ENCODE data around the gene SNED1.

The SNED1 gene

GRCh38 chr2:241072151-241072550, 73.7 kb downstream of the SNED1 start:
- Histone ChIP-seq H3K36me3 (ENCODE audit: insufficient read depth, low read length) (no peaks in the 10 kb centered on the region), H2AFZ (ENCODE audit: low read length, unreplicated experiment) (no peak overlapping the region), H3K27me3 (ENCODE audit: insufficient read depth, low read length) (no peaks in the 10 kb centered on the region), H3K79me2 (ENCODE audit: control insufficient read depth, insufficient read depth, low read length, unreplicated experiment) (no peaks in the 10 kb centered on the region), H3K4me1 (ENCODE audit: control insufficient read depth, insufficient read depth, low read length, unreplicated experiment) (no peaks in the 10 kb centered on the region), H3K4me3 (ENCODE audit: low read depth, low read length) (no peak overlapping the region), H3K27ac (ENCODE audit: low read depth, low read length) (no peak overlapping the region)

DNA sequence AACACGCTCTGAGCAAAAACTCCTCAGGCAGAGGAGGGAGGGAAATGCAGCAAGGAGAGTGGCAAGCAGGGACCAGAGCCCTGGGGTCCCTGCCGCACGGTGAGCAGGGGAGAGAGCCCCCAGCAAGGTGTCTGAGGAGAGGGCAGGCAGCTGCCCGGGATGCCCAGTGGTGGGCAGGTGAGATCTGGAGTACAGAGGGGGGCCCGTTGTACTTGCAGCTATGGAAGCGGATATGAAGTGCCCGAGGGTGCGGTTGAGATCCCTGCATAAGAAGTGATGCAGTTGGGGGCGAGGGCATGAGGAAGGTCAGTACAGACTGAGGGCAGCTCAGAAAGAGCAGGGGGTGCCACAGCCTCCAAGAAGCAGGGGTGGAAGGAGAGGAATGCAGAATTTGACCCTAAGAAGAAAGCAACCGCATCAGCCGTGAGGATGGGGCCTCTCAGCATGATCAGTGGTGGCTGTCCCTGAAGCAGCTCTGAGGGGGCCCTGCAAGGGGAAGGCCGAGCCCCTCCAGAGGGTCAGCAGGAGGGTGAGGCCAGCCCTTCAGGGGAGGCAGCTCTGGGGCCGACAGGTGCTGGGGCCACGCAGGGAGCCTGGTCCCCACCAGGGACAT, 74.2 kb downstream of the SNED1 start:
- Histone ChIP-seq H3K27me3 (ENCODE audit: insufficient read depth, low read length) (no peaks in the 10 kb centered on the region), H3K27ac (ENCODE audit: low read depth, low read length) (no peak overlapping the region), H3K79me2 (ENCODE audit: control insufficient read depth, insufficient read depth, low read length, unreplicated experiment) (no peaks in the 10 kb centered on the region), H3K4me3 (ENCODE audit: low read depth, low read length) (no peak overlapping the region), H3K4me1 (ENCODE audit: control insufficient read depth, insufficient read depth, low read length, unreplicated experiment) (no peaks in the 10 kb centered on the region), H3K36me3 (ENCODE audit: insufficient read depth, low read length) (no peaks in the 10 kb centered on the region), H2AFZ (ENCODE audit: low read length, unreplicated experiment) (no peak overlapping the region)

- no peaks in the 10 kb centered on the region for H3K4me1 ChIP-seq (ENCODE audit: control insufficient read depth, insufficient read depth, low read length, unreplicated experiment)
Measured at GRCh38 chr2:241073166-241074064, 75.0 kb downstream of the SNED1 start.

GRCh38 chr2:241074065-241074818, 75.8 kb downstream of the SNED1 start:
- H3K4me1 ChIP-seq (ENCODE audit: control insufficient read depth, insufficient read depth, low read length, unreplicated experiment): no peaks in the 10 kb centered on the region
- no peaks in the 10 kb centered on the region for H3K27me3 ChIP-seq (ENCODE audit: insufficient read depth, low read length)
- H3K36me3 ChIP-seq (ENCODE audit: insufficient read depth, low read length): no peaks in the 10 kb centered on the region
- H2AFZ ChIP-seq (ENCODE audit: low read length, unreplicated experiment): no peak overlapping the region
- no peaks in the 10 kb centered on the region for H3K79me2 ChIP-seq (ENCODE audit: control insufficient read depth, insufficient read depth, low read length, unreplicated experiment)
- H3K27ac ChIP-seq (ENCODE audit: low read depth, low read length): no peak overlapping the region
- H3K4me3 ChIP-seq (ENCODE audit: low read depth, low read length): no peak overlapping the region

More at GRCh38 chr2:241073166-241074064, 75.0 kb downstream of the SNED1 start:
- H2AFZ ChIP-seq (ENCODE audit: low read length, unreplicated experiment): no peak overlapping the region
- H3K36me3 ChIP-seq (ENCODE audit: insufficient read depth, low read length): no peaks in the 10 kb centered on the region
- H3K27ac ChIP-seq (ENCODE audit: low read depth, low read length): no peak overlapping the region
- no peaks in the 10 kb centered on the region for H3K27me3 ChIP-seq (ENCODE audit: insufficient read depth, low read length)
- H3K79me2 ChIP-seq (ENCODE audit: control insufficient read depth, insufficient read depth, low read length, unreplicated experiment): no peaks in the 10 kb centered on the region
- no peak overlapping the region for H3K4me3 ChIP-seq (ENCODE audit: low read depth, low read length)

- no peak overlapping the region for H3K27ac ChIP-seq (ENCODE audit: low read depth, low read length)
Measured at GRCh38 chr2:241074901-241075540, 76.6 kb downstream of the SNED1 start.

GRCh38 chr2:241080405-241081189, 82.2 kb downstream of the SNED1 start:
- H3K27me3 ChIP-seq (ENCODE audit: insufficient read depth, low read length): no peaks in the 10 kb centered on the region
- no peak overlapping the region for H3K27ac ChIP-seq (ENCODE audit: low read depth, low read length)
- H3K4me3 ChIP-seq (ENCODE audit: low read depth, low read length): no peak overlapping the region

More at GRCh38 chr2:241074901-241075540, 76.6 kb downstream of the SNED1 start:
- no peaks in the 10 kb centered on the region for H3K79me2 ChIP-seq (ENCODE audit: control insufficient read depth, insufficient read depth, low read length, unreplicated experiment)
- H3K27me3 ChIP-seq (ENCODE audit: insufficient read depth, low read length): no peaks in the 10 kb centered on the region
- H2AFZ ChIP-seq (ENCODE audit: low read length, unreplicated experiment): no peak overlapping the region
- no peaks in the 10 kb centered on the region for H3K36me3 ChIP-seq (ENCODE audit: insufficient read depth, low read length)
- H3K4me3 ChIP-seq (ENCODE audit: low read depth, low read length): no peak overlapping the region
- H3K4me1 ChIP-seq (ENCODE audit: control insufficient read depth, insufficient read depth, low read length, unreplicated experiment): no peaks in the 10 kb centered on the region

DNA sequence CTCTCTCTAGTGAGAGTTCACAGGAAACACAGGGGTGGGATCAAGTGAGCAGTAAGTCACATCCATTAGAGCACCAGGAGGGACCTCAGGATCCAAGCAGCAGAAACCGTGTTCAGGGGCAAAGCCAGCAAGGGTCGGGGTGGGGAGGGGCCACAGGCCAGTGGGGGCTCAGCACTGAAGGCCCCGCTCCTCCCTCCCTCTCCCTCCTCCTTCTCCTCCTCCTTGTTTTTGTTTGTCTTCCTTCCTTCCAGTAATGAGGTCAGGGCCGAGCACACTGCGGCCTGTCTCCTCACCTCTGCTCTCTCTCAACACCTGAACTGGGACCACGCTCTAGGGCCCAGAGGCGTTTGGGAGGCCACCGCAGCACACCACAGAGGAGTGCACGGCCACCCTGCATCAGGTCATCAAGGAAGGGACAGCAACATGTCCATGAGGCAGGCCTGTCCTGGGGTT, 82.8 kb downstream of the SNED1 start:
- Histone ChIP-seq H3K79me2 (ENCODE audit: control insufficient read depth, insufficient read depth, low read length, unreplicated experiment) (no peaks in the 10 kb centered on the region), H3K4me3 (ENCODE audit: low read depth, low read length) (no peak overlapping the region), H3K4me1 (ENCODE audit: control insufficient read depth, insufficient read depth, low read length, unreplicated experiment) (no peaks in the 10 kb centered on the region), H2AFZ (ENCODE audit: low read length, unreplicated experiment) (no peak overlapping the region), H3K36me3 (ENCODE audit: insufficient read depth, low read length) (peaks cover 5% of the 10 kb centered on the region; the same call in 1 of the 2 replicates), H3K27me3 (ENCODE audit: insufficient read depth, low read length) (no peaks in the 10 kb centered on the region), H3K27ac (ENCODE audit: low read depth, low read length) (no peak overlapping the region)

More at GRCh38 chr2:241080405-241081189, 82.2 kb downstream of the SNED1 start:
- H3K36me3 ChIP-seq (ENCODE audit: insufficient read depth, low read length): peaks cover 4% of the 10 kb centered on the region; the same call in 1 of the 2 replicates
- no peak overlapping the region for H2AFZ ChIP-seq (ENCODE audit: low read length, unreplicated experiment)
- H3K4me1 ChIP-seq (ENCODE audit: control insufficient read depth, insufficient read depth, low read length, unreplicated experiment): no peaks in the 10 kb centered on the region
- H3K79me2 ChIP-seq (ENCODE audit: control insufficient read depth, insufficient read depth, low read length, unreplicated experiment): no peaks in the 10 kb centered on the region

DNA sequence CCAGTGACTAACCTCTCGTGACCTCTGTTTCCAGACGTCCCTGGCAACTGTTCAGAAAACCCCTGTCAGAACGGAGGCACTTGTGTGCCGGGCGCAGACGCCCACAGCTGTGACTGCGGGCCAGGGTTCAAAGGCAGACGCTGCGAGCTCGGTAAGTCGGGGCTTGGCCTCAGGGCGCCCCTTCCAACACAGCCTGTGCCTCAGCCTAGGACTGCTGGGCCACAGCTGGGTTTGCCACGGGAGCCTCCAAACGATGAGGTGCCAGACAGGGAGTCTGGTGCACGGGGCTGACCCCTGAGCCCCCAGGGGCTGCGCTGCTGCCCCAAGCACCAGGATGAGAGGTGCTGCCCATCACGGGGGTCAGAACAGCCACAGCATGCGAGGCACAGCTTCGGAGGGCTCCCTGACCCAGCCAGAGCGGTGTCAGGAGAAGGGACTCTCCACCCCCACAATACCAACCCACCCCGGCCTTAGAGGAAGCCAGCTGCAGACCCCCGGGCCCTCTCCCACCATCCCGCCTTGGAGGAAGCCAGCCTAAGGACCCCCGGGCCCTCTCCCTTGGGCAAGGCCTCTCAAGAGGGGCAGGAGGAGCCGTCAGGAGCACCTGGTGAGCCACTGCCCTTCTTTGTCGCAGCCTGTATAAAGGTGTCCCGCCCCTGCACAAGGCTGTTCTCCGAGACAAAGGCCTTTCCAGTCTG, 83.4 kb downstream of the SNED1 start:
- Histone ChIP-seq H2AFZ (ENCODE audit: low read length, unreplicated experiment) (no peak overlapping the region), H3K27me3 (ENCODE audit: insufficient read depth, low read length) (no peaks in the 10 kb centered on the region), H3K4me3 (ENCODE audit: low read depth, low read length) (no peak overlapping the region), H3K4me1 (ENCODE audit: control insufficient read depth, insufficient read depth, low read length, unreplicated experiment) (no peaks in the 10 kb centered on the region), H3K27ac (ENCODE audit: low read depth, low read length) (no peak overlapping the region), H3K36me3 (ENCODE audit: insufficient read depth, low read length) (peaks cover 10% of the 10 kb centered on the region; the same call in 1 of the 2 replicates), H3K79me2 (ENCODE audit: control insufficient read depth, insufficient read depth, low read length, unreplicated experiment) (no peaks in the 10 kb centered on the region)

DNA sequence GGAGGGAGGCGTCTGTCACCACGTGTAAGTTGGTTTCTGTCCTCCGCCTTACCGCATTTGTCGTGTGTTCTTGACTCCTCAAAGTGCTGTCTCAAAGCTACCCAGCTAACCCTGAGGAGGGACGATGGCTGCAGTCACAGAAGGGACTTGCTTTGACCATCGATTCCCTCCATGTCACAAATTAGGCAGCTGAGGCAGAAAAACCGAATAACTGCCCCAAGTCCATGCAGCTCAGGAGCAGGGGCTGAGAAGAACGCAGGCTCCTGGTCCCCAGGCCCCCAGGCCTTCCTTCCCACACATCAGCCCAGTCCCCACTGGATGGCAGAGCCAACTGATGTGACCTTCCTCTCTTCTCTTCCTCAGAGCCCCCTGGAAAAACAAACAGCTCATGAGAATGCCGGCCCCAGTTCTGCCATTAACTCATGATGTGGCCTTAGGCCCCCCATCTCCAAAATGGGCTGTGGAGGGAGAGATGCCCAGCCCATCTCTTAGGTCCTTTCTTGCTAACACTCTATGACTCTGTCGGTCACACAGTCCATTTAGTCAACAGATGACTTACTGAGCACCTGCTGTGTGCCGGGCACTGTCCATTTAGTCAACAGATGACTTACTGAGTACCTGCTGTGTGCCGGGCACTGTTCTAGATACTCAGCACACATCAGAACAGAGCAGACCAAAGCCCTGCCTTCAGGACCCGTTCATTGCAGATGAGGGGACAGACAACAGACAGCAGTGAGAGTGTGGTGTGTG, 84.1 kb downstream of the SNED1 start:
- H3K4me1 ChIP-seq (ENCODE audit: control insufficient read depth, insufficient read depth, low read length, unreplicated experiment): no peaks in the 10 kb centered on the region
- no peak overlapping the region for H3K4me3 ChIP-seq (ENCODE audit: low read depth, low read length)
- no peaks in the 10 kb centered on the region for H3K27me3 ChIP-seq (ENCODE audit: insufficient read depth, low read length)
- H2AFZ ChIP-seq (ENCODE audit: low read length, unreplicated experiment): no peak overlapping the region
- H3K79me2 ChIP-seq (ENCODE audit: control insufficient read depth, insufficient read depth, low read length, unreplicated experiment): no peaks in the 10 kb centered on the region
- H3K27ac ChIP-seq (ENCODE audit: low read depth, low read length): no peak overlapping the region
- H3K36me3 ChIP-seq (ENCODE audit: insufficient read depth, low read length): peaks cover 16% of the 10 kb centered on the region

Data from ACC112 (cell line).